Heart left ventricle (tissue), 16 donors: Measurements from ENCODE around the gene SLC25A42. TPM values are rescaled to one million over a fixed set of nuclear protein-coding genes. Genes with fewer than 3 reads are reported as not detected.

Experiments
- ATAC-seq, 4 donors: fragments of 200-7000 bp; cut with Tn5 transposase; one replicate each; pipeline ENCODE4 v1.9.1; 2020 to 2022; ENCODE audit warnings: moderate library complexity in 4 of 4, mild to moderate bottlenecking in 3 of 4, moderate number of reproducible peaks in 1 of 4
- DNase-seq, 5 donors: peaks; one replicate each; pipeline ENCODE4 v3.0.0-alpha.2; 2020
- H3K27ac ChIP-seq, 12 donors: fragments of 200-600 bp; sonication (generic) in 4 of 12; one replicate each; pipeline versions ENCODE4 v1.5.0 to v1.8.0; 2016 to 2022; ENCODE audit warnings: mild to moderate bottlenecking in 2 of 12
- H3K27me3 ChIP-seq, 9 donors: fragments of 200-600 bp; sonication (generic) in 2 of 9; one replicate each; pipeline versions ENCODE4 v1.5.1 to v1.8.0; 2016 to 2022; ENCODE audit warnings: mild to moderate bottlenecking in 3 of 9
- H3K36me3 ChIP-seq, 9 donors: fragments of 200-600 bp; sonication (generic) in 2 of 9; one replicate each; pipeline versions ENCODE4 v1.5.0 to v1.8.0; 2018 to 2022; ENCODE audit warnings: mild to moderate bottlenecking in 2 of 9
- H3K4me1 ChIP-seq, 12 donors: fragments of 200-600 bp; sonication (generic) in 4 of 12; one replicate each; pipeline versions ENCODE4 v1.5.0 to v1.8.0; 2016 to 2022; ENCODE audit warnings: mild to moderate bottlenecking in 3 of 12
- H3K4me3 ChIP-seq, 12 donors: fragments of 200-600 bp; sonication (generic) in 4 of 12; one replicate each; pipeline versions ENCODE4 v1.5.0 to v1.8.0; 2017 to 2022; ENCODE audit warnings: mild to moderate bottlenecking in 9 of 12, moderate library complexity in 4 of 12
- H3K9me3 ChIP-seq, 12 donors: fragments of 200-600 bp; sonication (generic) in 4 of 12; one replicate each; pipeline versions ENCODE4 v1.5.0 to v1.8.0; 2016 to 2022; ENCODE audit warnings: mild to moderate bottlenecking in 1 of 12
- CTCF ChIP-seq, 12 donors: fragments of 200-600 bp; sonication (generic) in 4 of 12; IDR thresholded peaks; one replicate each; pipeline versions ENCODE4 v1.5.0 to v1.8.0; 2018 to 2022; ENCODE audit warnings: antibody characterized with exemption in 12 of 12, mild to moderate bottlenecking in 5 of 12
- POLR2A ChIP-seq, 2 donors: fragments of 450-650 bp; IDR thresholded peaks; one replicate each; pipeline ENCODE4 v1.6.1; 2017; ENCODE audit warnings: antibody characterized with exemption in 2 of 2, mild to moderate bottlenecking in 2 of 2, moderate library complexity in 2 of 2
- WGBS, 4 donors: extraction: QIAGEN DNeasy Blood & Tissue Kit in 2 of 4; methylation state at CpG; one replicate each; pipeline versions ENCODE4 v1.1.5 to v1.1.7; 2013 to 2018; 5-methylcytosine and 5-hydroxymethylcytosine counted together
- intact Hi-C, 10 donors: fragments of 100-400 bp; cut with DNase I; formaldehyde crosslinking; loops; one replicate each; pipeline versions ENCODE4 v1.11.1 to v1.14.2; 2022
- polyA plus RNA-seq, 2 donors: library from polyadenylated mRNA; stranded (reverse); fragments of 200-250 nt; gene quantifications; one replicate each; pipeline ENCODE4 v1.2.3, GENCODE V29; 2013
- total RNA-seq, 9 donors: library from RNA; depleted of rRNA in 2 of 9; stranded (reverse); fragments of >200 nt in 2 of 9; fragmentation: NEBNext Ultra II Directional in 3 of 9; extraction: Animal tissue kit (Norgen Biotek cat#: 25700) in 3 of 9; gene quantifications; one replicate each; pipeline versions ENCODE4 v1.1.0 to v1.2.4, GENCODE V29; 2016 to 2023
- donor health status: ischemic (EF 13 %, LVEDD 7.1; RV severe dilation, severe dysfunction).
- donor health status: healthy with polysubstance abuse.
- donor health status: DM: no; HTN: yes; CAD: no.
- donor health status: DM: no; HTN: no; CAD: no.
- donor health status: ischemic (EF 25% LVEDD 6.9; RV normal size, moderate dysfunction).
- donor health status: ischemic (EF 25% LVEDD 5.7; RV mildly dilated, moderate dysfunction).
- donor health status: healthy.
- donor health status: DM: yes; HTN: yes; CAD: no.
- donor health status: ischemic (EF 35%, LVEDD 5.7; RV mildly dilated, moderate dysfunction).
- donor health status: nonischemic (EF 11% LVEDD 7.7; RV severe dilation, severe dysfunction).
- donor health status: DM: yes; HTN: yes; CAD: no.
- donor health status: PGD.
- donor health status: ischemic (EF 29% LVEDD 5.4; RV normal size, mild dysfunction).
- donor health status: nonischemic (EF 23%, LVEDD 6.1; RV moderate dilation, normal function).

SLC25A42 gene
- total and polyA plus RNA-seq, 11 donors, result 15.6 to 28.0 (median 17.9) TPM

- H3K27me3 ChIP-seq, result no peaks in the 10 kb centered on the region
- no peak overlapping the region for H3K27ac ChIP-seq
- no peak for DNase-seq
- no peak overlapping the region for H3K4me3 ChIP-seq
- H3K9me3 ChIP-seq, result peaks cover 0 to 14% (median 5%) of the 10 kb centered on the region in 12 donors
- TF ChIP-seq CTCF (IDR thresholded peaks at IDR 0.05) (no peak), POLR2A (IDR thresholded peaks at IDR 0.05) (no peak)
- H3K36me3 ChIP-seq, result peaks cover 0 to 38% (median 16%) of the 10 kb centered on the region in 9 donors
- intact Hi-C loops, result no loop called here
- WGBS, 4 donors, result 81 to 88% (median 87%) methylated on average over 1 of the region's 1 CpG
- no peak for ATAC-seq
- no peaks in the 10 kb centered on the region for H3K4me1 ChIP-seq
Measured at GRCh38 chr19:19122902-19123301, 59.1 kb downstream of the SLC25A42 start.

- H3K27ac ChIP-seq, result no peak overlapping the region
- H3K9me3 ChIP-seq, result peaks cover 0 to 14% (median 5%) of the 10 kb centered on the region in 12 donors
- H3K4me1 ChIP-seq, result no peaks in the 10 kb centered on the region
- H3K4me3 ChIP-seq, result no peak overlapping the region
- H3K27me3 ChIP-seq, result no peaks in the 10 kb centered on the region
- DNase-seq (no peak), ATAC-seq (no peak)
- peaks cover 0 to 33% (median 16%) of the 10 kb centered on the region in 9 donors for H3K36me3 ChIP-seq
- intact Hi-C loops, result no loop called here
- no peak for TF ChIP-seq POLR2A (IDR thresholded peaks at IDR 0.05)
- no peak for TF ChIP-seq CTCF (IDR thresholded peaks at IDR 0.05)
Measured at GRCh38 chr19:19123386-19123785, 59.6 kb downstream of the SLC25A42 start.

- DNase-seq (no peak), ATAC-seq (no peak)
- TF ChIP-seq CTCF (IDR thresholded peaks at IDR 0.05) (no peak), POLR2A (IDR thresholded peaks at IDR 0.05) (no peak)
- WGBS, 4 donors, result 96 to 98% (median 97%) methylated on average over 6 of the region's 6 CpGs
- Histone ChIP-seq H3K4me3 (no peak overlapping the region), H3K4me1 (no peaks in the 10 kb centered on the region), H3K36me3 (peaks cover 0 to 17% (median 5%) of the 10 kb centered on the region in 9 donors), H3K27ac (no peak overlapping the region), H3K27me3 (no peaks in the 10 kb centered on the region), H3K9me3 (peaks cover 0 to 14% (median 5%) of the 10 kb centered on the region in 12 donors)
- intact Hi-C loops, result no loop called here
Measured at GRCh38 chr19:19126102-19126501, 62.3 kb downstream of the SLC25A42 start.

GRCh38 chr19:19131989-19132388 is 68.2 kb downstream of the SLC25A42 start:
- Histone ChIP-seq H3K9me3 (peaks cover 0 to 17% (median 9%) of the 10 kb centered on the region in 12 donors), H3K4me3 (no peak overlapping the region), H3K36me3 (peaks cover 0 to 10% (median 0%) of the 10 kb centered on the region in 9 donors), H3K27me3 (no peaks in the 10 kb centered on the region), H3K4me1 (peaks cover 0 to 10% (median 2%) of the 10 kb centered on the region in 12 donors), H3K27ac (no peak overlapping the region)
- DNase-seq, result no peak
- TF ChIP-seq POLR2A (IDR thresholded peaks at IDR 0.05) (no peak), CTCF (IDR thresholded peaks at IDR 0.05) (no peak)
- no peak for ATAC-seq
- intact Hi-C loops, result no loop called here
- WGBS, 4 donors, result 92 to 100% (median 98%) methylated on average over 2 to 3 of the region's 3 CpGs
